T47D (cell line): ENCODE results near the gene ZNF267.
A peak's percentile ranks its signal among the peaks of the same experiment; 100 is the strongest.
"Not testable (repeated sequence)": the region's sequence is repeated elsewhere in the genome, so short reads cannot be mapped to it uniquely, and the experiment has no call there.

ENCODE experiments used
- DNase-seq, 2 experiments: peaks; one replicate each; pipeline versions ENCODE4 v3.0.0 to v3.0.0-alpha.2; 2011 to 2012; ENCODE audit warnings: low read depth in 1 of 2, low spot score in 1 of 2
- JUND ChIP-seq: IDR thresholded peaks from 2 replicates; pipeline ENCODE4 v1.6.1; 2012; ENCODE audit warnings: low read depth
- in situ Hi-C: cut with HindIII; loops from 2 replicates; pipeline ENCODE4 v1.10.0; 2016; ENCODE audit warnings: low sequenced_read_pairs, low pct_unique_long_range_greater_than_20kb

Gene ZNF267

GRCh38 chr16:31871510-31871909 lies 2.1 kb upstream of the ZNF267 start:
- in situ Hi-C loops, result no loop called here
- no peak for DNase-seq
- no peak for TF ChIP-seq JUND

GRCh38 chr16:31872201-31872600 lies 1.4 kb upstream of the ZNF267 start:
- in situ Hi-C loops, result no loop called here
- no peak for TF ChIP-seq JUND
- DNase-seq, result no peak

- no peak for TF ChIP-seq JUND
- peak; percentile 16 to 37 for DNase-seq
- in situ Hi-C loops, result no loop called here
Measured at GRCh38 chr16:31874366-31875111, 932 bp downstream of the ZNF267 start.

- DNase-seq, result no peak
- in situ Hi-C loops, result no loop called here
Measured at GRCh38 chr16:31875112-31875803, 1.7 kb downstream of the ZNF267 start.

GRCh38 chr16:31875928-31876547 lies 2.4 kb downstream of the ZNF267 start:
- TF ChIP-seq JUND, result no peak
- in situ Hi-C loops, result no loop called here

More at GRCh38 chr16:31875112-31875803, 1.7 kb downstream of the ZNF267 start:
- no peak for TF ChIP-seq JUND

GRCh38 chr16:31876951-31877828 lies 3.6 kb downstream of the ZNF267 start:
- TF ChIP-seq JUND, result no peak
- in situ Hi-C loops, result no loop called here
- no peak for DNase-seq

More at GRCh38 chr16:31875928-31876547, 2.4 kb downstream of the ZNF267 start:
- no peak for DNase-seq

GRCh38 chr16:31877876-31878642 lies 4.5 kb downstream of the ZNF267 start:
- TF ChIP-seq JUND, result no peak
- no peak for DNase-seq
- in situ Hi-C loops, result no loop called here

GRCh38 chr16:31879937-31880321 lies 6.3 kb downstream of the ZNF267 start:
- no peak for DNase-seq
- TF ChIP-seq JUND, result no peak
- in situ Hi-C loops, result no loop called here

- no peak for TF ChIP-seq JUND
- in situ Hi-C loops, result no loop called here
- peak in 1 of 2 experiments; percentile 14 for DNase-seq
Measured at GRCh38 chr16:31880322-31880979, 6.8 kb downstream of the ZNF267 start.

GRCh38 chr16:31886227-31886626 lies 12.6 kb downstream of the ZNF267 start:
- no peak for DNase-seq
- in situ Hi-C loops, result no loop called here
- no peak for TF ChIP-seq JUND

- in situ Hi-C loops, result no loop called here
- no peak for DNase-seq
- TF ChIP-seq JUND, result no peak
Measured at GRCh38 chr16:31888735-31889134, 15.1 kb downstream of the ZNF267 start.

- in situ Hi-C loops, DNase-seq: not testable (repeated sequence)
Measured at GRCh38 chr16:31892111-31892510, 18.5 kb downstream of the ZNF267 start.
